HepG2 (cell line): Measurements from ENCODE around the gene LCK.

Source experiments
- MAF1 ChIP-seq: sonication (generic); formaldehyde crosslinking; IDR thresholded peaks from 2 replicates; pipeline ENCODE4 v1.5.0; 2020; ENCODE audit warnings: missing genetic modification reagents, borderline replicate concordance
- MAFK ChIP-seq, 2 experiments: IDR thresholded peaks in 1 of 2; conservative IDR thresholded peaks in 1 of 2; 2 replicates each; pipeline ENCODE4 v1.6.1; 2011; ENCODE audit warnings: improper control_type of control experiment in 2 of 2, low read length in 2 of 2
- RXRA ChIP-seq: sonication (generic); formaldehyde crosslinking; IDR thresholded peaks from 2 replicates; pipeline ENCODE4 v1.5.1; 2020; ENCODE audit warnings: missing genetic modification reagents
- SAP130 ChIP-seq: IDR thresholded peaks from 2 replicates; pipeline ENCODE4 v1.6.1; 2016; ENCODE audit warnings: low read depth
- ZIK1 ChIP-seq: sonication (generic); formaldehyde crosslinking; IDR thresholded peaks from 2 replicates; pipeline ENCODE4 v1.5.0; 2020; ENCODE audit warnings: mild to moderate bottlenecking, low read depth, missing genetic modification reagents, borderline replicate concordance
- ZNF3 ChIP-seq: IDR thresholded peaks from 2 replicates; pipeline ENCODE4 v1.7.0; 2017; ENCODE audit warnings: inconsistent platforms
- ZNF530 ChIP-seq: sonication (generic); formaldehyde crosslinking; IDR thresholded peaks from 2 replicates; pipeline ENCODE4 v1.5.0; 2020; ENCODE audit warnings: low read depth, mild to moderate bottlenecking, missing genetic modification reagents
- TF ChIP-seq, protein P1 (sequence below): sonication (generic); formaldehyde crosslinking; IDR thresholded peaks from 2 replicates; pipeline ENCODE4 v1.4.0; 2020; ENCODE audit warnings: missing genetic modification reagents
- TF ChIP-seq, protein P2 (sequence below): sonication (generic); formaldehyde crosslinking; IDR thresholded peaks from 2 replicates; pipeline ENCODE4 v1.5.0; 2020; ENCODE audit warnings: mild to moderate bottlenecking, missing genetic modification reagents, moderate library complexity
- TF ChIP-seq, protein P3 (sequence below): IDR thresholded peaks from 2 replicates; pipeline ENCODE4 v1.6.1; 2016; ENCODE audit warnings: low read depth
- TF ChIP-seq, protein P4 (sequence below): sonication (generic); formaldehyde crosslinking; IDR thresholded peaks from 2 replicates; pipeline ENCODE4 v1.4.0; 2020; ENCODE audit warnings: missing genetic modification reagents, borderline replicate concordance
- TF ChIP-seq, protein P5 (sequence below): sonication (generic); formaldehyde crosslinking; IDR thresholded peaks from 2 replicates; pipeline ENCODE4 v1.9.0; 2021; ENCODE audit warnings: missing genetic modification reagents, borderline replicate concordance

DNA sequence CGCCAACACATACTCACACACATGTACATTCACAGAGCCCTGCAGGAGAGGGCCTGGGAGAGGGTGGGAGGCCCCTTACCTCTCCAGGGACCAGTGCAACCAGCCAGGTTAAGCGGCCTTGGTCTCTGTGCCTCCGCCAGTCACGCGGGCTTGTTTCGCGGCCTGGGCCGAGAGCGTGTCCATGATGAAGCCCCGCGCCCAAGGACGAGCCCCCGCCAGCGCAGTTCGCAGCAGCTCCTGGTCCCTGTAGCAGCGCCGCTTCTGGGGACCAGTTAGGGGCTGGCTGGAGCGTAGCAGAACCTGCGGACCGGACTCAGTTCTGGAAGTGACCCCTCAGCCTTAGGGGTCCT lies 11.3 kb upstream of the LCK start:
- TF ChIP-seq, protein P1, sequence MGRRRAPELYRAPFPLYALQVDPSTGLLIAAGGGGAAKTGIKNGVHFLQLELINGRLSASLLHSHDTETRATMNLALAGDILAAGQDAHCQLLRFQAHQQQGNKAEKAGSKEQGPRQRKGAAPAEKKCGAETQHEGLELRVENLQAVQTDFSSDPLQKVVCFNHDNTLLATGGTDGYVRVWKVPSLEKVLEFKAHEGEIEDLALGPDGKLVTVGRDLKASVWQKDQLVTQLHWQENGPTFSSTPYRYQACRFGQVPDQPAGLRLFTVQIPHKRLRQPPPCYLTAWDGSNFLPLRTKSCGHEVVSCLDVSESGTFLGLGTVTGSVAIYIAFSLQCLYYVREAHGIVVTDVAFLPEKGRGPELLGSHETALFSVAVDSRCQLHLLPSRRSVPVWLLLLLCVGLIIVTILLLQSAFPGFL (CRISPR knock-in tag): no peak
- TF ChIP-seq MAFK (conservative IDR thresholded peaks at IDR 0.05 in 1 of 2, IDR thresholded peaks at IDR 0.05 in 1 of 2; ENCODE audit: low read length in 2 of 2) (no peak), ZNF530 (CRISPR knock-in tag) (no peak), MAF1 (CRISPR knock-in tag) (no peak), ZNF3 (no peak), SAP130 (CRISPR knock-in tag) (no peak), ZIK1 (CRISPR knock-in tag) (no peak), RXRA (no peak)
- TF ChIP-seq, protein P2, sequence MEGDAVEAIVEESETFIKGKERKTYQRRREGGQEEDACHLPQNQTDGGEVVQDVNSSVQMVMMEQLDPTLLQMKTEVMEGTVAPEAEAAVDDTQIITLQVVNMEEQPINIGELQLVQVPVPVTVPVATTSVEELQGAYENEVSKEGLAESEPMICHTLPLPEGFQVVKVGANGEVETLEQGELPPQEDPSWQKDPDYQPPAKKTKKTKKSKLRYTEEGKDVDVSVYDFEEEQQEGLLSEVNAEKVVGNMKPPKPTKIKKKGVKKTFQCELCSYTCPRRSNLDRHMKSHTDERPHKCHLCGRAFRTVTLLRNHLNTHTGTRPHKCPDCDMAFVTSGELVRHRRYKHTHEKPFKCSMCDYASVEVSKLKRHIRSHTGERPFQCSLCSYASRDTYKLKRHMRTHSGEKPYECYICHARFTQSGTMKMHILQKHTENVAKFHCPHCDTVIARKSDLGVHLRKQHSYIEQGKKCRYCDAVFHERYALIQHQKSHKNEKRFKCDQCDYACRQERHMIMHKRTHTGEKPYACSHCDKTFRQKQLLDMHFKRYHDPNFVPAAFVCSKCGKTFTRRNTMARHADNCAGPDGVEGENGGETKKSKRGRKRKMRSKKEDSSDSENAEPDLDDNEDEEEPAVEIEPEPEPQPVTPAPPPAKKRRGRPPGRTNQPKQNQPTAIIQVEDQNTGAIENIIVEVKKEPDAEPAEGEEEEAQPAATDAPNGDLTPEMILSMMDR (CRISPR knock-in tag): no peak
- TF ChIP-seq, protein P3, sequence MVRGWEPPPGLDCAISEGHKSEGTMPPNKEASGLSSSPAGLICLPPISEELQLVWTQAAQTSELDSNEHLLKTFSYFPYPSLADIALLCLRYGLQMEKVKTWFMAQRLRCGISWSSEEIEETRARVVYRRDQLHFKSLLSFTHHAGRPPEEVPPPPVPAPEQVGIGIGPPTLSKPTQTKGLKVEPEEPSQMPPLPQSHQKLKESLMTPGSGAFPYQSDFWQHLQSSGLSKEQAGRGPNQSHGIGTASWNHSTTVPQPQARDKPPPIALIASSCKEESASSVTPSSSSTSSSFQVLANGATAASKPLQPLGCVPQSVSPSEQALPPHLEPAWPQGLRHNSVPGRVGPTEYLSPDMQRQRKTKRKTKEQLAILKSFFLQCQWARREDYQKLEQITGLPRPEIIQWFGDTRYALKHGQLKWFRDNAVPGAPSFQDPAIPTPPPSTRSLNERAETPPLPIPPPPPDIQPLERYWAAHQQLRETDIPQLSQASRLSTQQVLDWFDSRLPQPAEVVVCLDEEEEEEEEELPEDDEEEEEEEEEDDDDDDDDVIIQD (CRISPR knock-in tag): no peak
- TF ChIP-seq, protein P4, sequence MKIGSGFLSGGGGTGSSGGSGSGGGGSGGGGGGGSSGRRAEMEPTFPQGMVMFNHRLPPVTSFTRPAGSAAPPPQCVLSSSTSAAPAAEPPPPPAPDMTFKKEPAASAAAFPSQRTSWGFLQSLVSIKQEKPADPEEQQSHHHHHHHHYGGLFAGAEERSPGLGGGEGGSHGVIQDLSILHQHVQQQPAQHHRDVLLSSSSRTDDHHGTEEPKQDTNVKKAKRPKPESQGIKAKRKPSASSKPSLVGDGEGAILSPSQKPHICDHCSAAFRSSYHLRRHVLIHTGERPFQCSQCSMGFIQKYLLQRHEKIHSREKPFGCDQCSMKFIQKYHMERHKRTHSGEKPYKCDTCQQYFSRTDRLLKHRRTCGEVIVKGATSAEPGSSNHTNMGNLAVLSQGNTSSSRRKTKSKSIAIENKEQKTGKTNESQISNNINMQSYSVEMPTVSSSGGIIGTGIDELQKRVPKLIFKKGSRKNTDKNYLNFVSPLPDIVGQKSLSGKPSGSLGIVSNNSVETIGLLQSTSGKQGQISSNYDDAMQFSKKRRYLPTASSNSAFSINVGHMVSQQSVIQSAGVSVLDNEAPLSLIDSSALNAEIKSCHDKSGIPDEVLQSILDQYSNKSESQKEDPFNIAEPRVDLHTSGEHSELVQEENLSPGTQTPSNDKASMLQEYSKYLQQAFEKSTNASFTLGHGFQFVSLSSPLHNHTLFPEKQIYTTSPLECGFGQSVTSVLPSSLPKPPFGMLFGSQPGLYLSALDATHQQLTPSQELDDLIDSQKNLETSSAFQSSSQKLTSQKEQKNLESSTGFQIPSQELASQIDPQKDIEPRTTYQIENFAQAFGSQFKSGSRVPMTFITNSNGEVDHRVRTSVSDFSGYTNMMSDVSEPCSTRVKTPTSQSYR: no peak
- TF ChIP-seq, protein P5, sequence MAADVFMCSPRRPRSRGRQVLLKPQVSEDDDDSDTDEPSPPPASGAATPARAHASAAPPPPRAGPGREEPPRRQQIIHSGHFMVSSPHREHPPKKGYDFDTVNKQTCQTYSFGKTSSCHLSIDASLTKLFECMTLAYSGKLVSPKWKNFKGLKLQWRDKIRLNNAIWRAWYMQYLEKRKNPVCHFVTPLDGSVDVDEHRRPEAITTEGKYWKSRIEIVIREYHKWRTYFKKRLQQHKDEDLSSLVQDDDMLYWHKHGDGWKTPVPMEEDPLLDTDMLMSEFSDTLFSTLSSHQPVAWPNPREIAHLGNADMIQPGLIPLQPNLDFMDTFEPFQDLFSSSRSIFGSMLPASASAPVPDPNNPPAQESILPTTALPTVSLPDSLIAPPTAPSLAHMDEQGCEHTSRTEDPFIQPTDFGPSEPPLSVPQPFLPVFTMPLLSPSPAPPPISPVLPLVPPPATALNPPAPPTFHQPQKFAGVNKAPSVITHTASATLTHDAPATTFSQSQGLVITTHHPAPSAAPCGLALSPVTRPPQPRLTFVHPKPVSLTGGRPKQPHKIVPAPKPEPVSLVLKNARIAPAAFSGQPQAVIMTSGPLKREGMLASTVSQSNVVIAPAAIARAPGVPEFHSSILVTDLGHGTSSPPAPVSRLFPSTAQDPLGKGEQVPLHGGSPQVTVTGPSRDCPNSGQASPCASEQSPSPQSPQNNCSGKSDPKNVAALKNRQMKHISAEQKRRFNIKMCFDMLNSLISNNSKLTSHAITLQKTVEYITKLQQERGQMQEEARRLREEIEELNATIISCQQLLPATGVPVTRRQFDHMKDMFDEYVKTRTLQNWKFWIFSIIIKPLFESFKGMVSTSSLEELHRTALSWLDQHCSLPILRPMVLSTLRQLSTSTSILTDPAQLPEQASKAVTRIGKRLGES (CRISPR knock-in tag): no peak
